Skeletal muscle tissue (tissue), 4 donors: ENCODE measurements around the gene MUC6. TPM values are rescaled to one million over a fixed set of nuclear protein-coding genes. Genes with fewer than 3 reads are reported as not detected.

Source experiments
- H3K27ac ChIP-seq: one replicate; pipeline ENCODE4 v1.7.0; 2013; ENCODE audit warnings: mild to moderate bottlenecking, low read depth, low read length, inconsistent platforms
- H3K27me3 ChIP-seq, 3 donors: one replicate each; pipeline ENCODE4 v1.7.0; 2013; ENCODE audit warnings: low read length in 3 of 3; ENCODE audit not compliant: control insufficient read depth in 3 of 3, insufficient read depth in 3 of 3
- H3K36me3 ChIP-seq, 3 donors: one replicate each; pipeline ENCODE4 v1.7.0; 2013; ENCODE audit warnings: low read length in 3 of 3; ENCODE audit not compliant: control insufficient read depth in 3 of 3, insufficient read depth in 3 of 3
- H3K4me1 ChIP-seq, 3 donors: one replicate each; pipeline ENCODE4 v1.7.0; 2013; ENCODE audit warnings: low read length in 3 of 3, mild to moderate bottlenecking in 3 of 3; ENCODE audit not compliant: control insufficient read depth in 3 of 3, insufficient read depth in 3 of 3
- H3K4me3 ChIP-seq, 3 donors: one replicate each; pipeline ENCODE4 v1.7.0; 2013; ENCODE audit warnings: low read length in 3 of 3
- H3K9ac ChIP-seq, 3 donors: one replicate each; pipeline ENCODE4 v1.7.0; 2013; ENCODE audit warnings: low read length in 3 of 3, mild to moderate bottlenecking in 3 of 3, moderate library complexity in 2 of 3, low read depth in 1 of 3
- H3K9me3 ChIP-seq, 3 donors: one replicate each; pipeline ENCODE4 v1.7.0; 2013; ENCODE audit warnings: low read length in 3 of 3; ENCODE audit not compliant: control insufficient read depth in 3 of 3
- total RNA-seq: library from RNA; depleted of rRNA; stranded (reverse); fragments of >200 nt; gene quantifications from one replicate; pipeline ENCODE4 v1.2.3, GENCODE V29; 2014
- donor health status: Osteomylitis.

MUC6 gene
- total RNA-seq, 1 donor from 2014 or later, result not detected

DNA sequence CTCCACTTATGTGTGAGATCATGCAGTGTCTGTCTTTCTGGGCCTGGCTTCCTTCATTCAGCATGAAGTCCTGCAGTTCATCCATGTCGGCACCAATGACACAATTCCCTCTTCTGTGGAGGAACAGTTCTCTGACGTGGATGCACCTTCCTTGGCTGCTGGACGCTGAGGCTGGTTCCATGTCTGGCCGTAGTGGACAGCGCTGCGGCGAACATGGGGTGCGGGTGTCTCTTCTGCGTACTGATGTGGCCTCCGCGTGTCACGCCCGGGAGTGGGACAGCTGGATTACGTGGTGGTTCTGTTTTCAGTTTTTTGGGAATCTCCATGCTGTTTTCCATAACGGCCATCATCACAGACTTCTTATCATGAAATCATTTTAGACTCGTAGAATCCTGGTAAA lies 21.3 kb upstream of the MUC6 start:
- no peaks in the 10 kb centered on the region for H3K36me3 ChIP-seq
- peaks cover 29 to 53% (median 43%) of the 10 kb centered on the region in 3 donors for H3K27me3 ChIP-seq
- H3K4me1 ChIP-seq, result no peaks in the 10 kb centered on the region
- H3K4me3 ChIP-seq, result no peak overlapping the region
- H3K9me3 ChIP-seq, result peaks cover 0 to 4% (median 0%) of the 10 kb centered on the region in 3 donors
- no peak overlapping the region for H3K9ac ChIP-seq
- H3K27ac ChIP-seq, result no peak overlapping the region

DNA sequence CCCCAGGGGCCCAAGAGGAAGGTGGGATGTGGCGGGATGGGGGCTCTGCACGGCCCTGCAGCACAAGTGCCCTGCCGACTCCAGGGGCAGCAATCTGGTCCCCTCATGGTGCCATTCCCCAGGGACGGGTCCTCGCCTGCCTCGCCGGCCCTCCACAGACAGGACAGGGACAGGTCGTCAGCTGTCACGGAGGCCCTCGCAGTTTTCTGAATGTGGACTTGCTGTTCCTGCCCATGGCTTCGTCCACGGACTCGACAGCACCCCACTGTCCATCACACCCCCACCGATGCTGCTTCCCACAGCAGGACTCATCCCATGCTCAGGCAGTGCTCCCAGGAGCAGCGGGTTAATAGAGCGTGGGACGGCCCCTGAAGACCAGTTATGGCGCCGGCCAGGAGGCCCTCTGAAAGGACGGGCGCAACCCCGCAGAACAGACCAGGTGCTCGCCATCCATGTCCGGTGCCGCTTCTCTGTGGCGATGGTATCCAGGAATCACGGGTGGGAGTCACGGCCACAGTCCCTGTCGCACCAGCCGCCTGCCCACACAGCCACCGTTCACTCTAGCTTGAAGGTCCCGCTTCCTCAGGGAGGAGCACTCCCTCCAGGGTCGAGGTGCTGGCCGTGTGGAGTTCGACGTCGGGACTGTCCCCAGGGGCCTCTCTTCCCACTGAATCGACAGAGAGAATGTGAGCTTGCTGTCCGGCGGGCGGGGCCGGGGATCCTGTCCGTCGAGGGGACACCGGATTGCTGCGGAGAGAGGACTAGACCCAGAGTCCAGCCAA lies 19.7 kb upstream of the MUC6 start:
- H3K4me3 ChIP-seq, result no peak overlapping the region
- no peak overlapping the region for H3K9ac ChIP-seq
- H3K36me3 ChIP-seq, result no peaks in the 10 kb centered on the region
- peaks cover 0 to 3% (median 0%) of the 10 kb centered on the region in 3 donors for H3K4me1 ChIP-seq
- peaks cover 33 to 58% (median 57%) of the 10 kb centered on the region in 3 donors for H3K27me3 ChIP-seq
- H3K27ac ChIP-seq, result no peak overlapping the region
- H3K9me3 ChIP-seq, result no peaks in the 10 kb centered on the region

DNA sequence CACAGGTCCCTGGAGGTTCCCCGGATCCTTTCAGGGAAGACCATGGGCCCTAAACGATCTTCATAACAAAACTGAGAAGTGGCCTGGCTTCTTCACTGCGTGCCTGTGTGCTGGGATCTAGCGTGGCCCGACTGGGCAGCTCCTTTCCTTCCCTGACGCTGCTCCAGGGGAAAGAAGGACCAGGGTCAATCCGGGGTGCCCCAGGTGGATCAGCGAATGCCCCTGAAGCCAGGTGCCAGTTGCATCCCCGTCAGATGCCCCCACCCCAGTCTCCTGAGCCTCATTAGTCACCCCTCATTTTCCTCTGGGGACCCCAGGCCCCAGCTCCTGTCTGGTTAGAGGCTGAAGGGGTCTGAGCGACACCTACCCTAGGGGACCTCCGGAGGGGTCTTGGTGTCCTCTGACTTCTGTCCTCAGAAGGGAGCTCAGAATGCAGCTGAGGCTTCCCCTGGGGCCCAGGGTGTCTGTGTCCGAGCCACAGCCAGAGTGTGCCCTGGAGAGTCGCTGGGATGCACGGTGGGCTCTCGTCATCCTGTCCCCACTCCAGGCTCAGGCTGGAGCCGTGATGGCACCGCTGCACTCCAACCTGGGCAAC lies 18.7 kb upstream of the MUC6 start:
- no peak overlapping the region for H3K9ac ChIP-seq
- H3K9me3 ChIP-seq, result no peaks in the 10 kb centered on the region
- no peak overlapping the region for H3K27ac ChIP-seq
- H3K36me3 ChIP-seq, result no peaks in the 10 kb centered on the region
- no peak overlapping the region for H3K4me3 ChIP-seq
- H3K4me1 ChIP-seq, result peaks cover 0 to 7% (median 0%) of the 10 kb centered on the region in 3 donors
- peaks cover 33 to 67% (median 60%) of the 10 kb centered on the region in 3 donors for H3K27me3 ChIP-seq

DNA sequence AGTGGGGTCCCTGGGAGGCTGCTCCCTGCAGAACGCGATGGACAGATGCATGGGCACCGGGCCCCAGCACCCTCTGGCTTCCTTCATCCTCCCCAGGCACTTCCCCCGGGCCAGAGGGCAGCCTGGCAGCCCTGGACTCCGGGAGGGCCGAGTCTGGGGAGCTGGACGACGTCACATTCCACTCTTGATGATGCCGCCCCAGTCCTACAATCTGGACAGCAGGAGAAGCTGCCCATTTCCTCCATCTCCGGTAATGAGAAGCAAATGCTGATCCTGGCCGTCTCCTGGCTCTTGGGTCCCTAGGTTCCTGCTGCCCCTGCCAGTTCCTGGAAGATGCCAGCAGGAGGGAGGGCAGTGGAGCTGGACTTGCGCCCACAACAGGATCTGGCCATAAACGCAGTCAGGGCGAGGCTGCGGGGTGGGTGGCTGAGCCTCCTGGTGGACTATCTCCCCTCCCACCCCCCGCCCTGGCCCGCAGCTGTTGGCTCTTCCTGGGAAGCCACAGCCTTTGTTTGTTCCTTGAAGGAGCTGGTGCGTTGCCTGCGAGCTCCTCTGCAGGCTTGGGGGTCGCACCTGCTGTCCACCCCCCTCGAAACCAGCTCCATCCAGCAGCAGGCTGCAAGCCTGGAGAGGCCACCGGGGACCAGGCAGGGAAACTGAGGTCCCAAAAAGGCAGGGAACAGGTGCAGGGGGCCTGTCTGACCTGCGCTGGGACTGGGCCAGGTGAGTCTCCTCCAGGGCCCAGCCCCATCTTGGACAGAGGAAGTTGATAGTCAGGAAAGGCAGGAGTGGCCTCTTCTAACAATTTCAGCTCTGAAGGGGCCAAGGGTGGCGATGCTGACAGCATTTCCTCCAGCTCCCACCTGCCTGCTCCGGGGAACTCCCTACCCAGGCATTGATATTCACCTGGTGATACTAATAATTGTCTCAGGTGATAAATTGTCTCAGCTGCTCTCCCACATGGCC lies 17.9 kb upstream of the MUC6 start:
- no peaks in the 10 kb centered on the region for H3K9me3 ChIP-seq
- no peak overlapping the region for H3K4me3 ChIP-seq
- H3K36me3 ChIP-seq, result no peaks in the 10 kb centered on the region
- peaks cover 32 to 67% (median 64%) of the 10 kb centered on the region in 3 donors for H3K27me3 ChIP-seq
- no peak overlapping the region for H3K27ac ChIP-seq
- H3K9ac ChIP-seq, result no peak overlapping the region
- peaks cover 0 to 7% (median 0%) of the 10 kb centered on the region in 3 donors for H3K4me1 ChIP-seq

DNA sequence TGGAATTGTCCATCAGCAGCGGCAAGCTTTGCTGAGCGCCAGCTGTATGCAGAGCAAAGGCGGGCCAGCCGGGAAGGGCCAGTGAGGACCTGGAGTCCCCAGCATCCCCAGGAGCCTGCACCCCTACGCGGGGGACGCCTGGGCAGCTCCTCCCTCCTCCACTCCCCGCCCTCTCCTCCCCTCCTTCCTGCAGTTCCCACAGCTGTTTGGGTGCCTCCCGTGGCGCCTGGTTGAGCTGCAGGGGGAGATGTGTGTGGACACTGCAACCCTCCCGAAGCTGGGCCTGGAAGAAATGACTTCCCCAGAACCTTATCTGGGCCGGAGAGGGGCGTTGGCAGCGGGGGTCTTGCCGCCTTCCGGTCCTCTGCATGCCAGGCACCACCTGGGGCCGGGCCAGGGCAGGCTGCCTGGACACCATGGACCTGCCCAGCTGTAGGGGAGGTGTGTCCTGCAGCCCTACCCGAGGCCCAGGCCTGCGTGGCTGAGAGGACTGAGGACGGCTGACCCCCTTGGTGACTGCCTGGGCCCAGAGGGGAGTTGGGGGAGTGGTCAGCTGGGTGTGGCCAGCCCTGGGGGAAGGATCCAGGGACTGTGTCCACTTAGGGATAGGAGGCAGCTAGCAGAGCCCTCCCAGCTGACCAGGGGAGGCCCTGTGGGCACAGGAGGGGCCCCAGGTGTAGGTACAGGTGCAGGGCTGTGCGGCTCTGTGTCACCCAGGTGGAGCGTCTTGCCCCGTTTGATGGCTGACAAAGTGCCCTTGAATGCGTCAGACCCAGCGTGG lies 16.8 kb upstream of the MUC6 start:
- peaks cover 35 to 73% (median 66%) of the 10 kb centered on the region in 3 donors for H3K27me3 ChIP-seq
- no peaks in the 10 kb centered on the region for H3K9me3 ChIP-seq
- H3K4me3 ChIP-seq, result no peak overlapping the region
- H3K36me3 ChIP-seq, result no peaks in the 10 kb centered on the region
- no peak overlapping the region for H3K9ac ChIP-seq
- H3K4me1 ChIP-seq, result peaks cover 0 to 7% (median 0%) of the 10 kb centered on the region in 3 donors
- H3K27ac ChIP-seq, result no peak overlapping the region

DNA sequence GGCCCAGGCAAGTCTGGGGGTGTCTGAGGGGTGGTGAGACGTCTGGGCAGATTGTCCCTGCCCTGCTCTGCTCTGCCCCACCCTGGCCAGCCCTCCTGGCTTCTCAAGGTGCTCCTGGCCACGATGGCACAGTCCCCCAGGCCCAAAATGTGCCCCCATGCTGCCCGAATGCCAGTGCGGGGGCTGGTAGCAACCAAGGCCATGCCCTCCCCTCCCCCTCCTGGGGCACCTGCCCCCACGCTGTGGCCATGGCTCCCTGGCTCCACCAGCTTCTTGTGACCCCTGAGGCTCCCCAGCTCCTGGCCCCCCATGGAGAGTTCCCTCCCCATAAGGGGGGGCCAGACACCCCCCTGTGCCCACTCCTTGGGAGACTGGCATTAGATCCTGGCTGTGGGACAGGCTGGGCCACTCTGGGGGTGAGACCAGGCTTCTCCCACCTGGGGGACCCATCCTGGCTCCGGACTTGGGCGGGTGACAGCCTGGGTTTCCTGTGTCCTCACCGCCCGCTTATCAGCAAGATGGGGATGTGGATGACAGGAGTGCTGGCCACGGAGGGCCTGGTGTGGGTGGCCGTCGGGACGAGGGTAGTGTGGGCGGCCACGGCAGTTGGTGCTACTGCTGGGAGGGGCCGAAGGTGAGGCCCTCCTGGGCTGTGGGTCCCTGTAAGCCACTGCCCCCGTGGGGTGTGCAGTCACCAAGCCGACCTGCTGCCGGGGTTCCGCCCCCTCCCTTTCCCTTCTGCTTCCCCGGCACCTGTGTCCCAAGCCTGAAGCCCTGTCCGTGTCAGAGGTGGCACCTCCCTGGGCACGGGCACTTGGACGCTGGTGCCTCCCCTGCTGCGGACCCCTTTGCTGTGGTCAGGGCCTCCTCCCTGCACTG lies 15.9 kb upstream of the MUC6 start:
- no peaks in the 10 kb centered on the region for H3K9me3 ChIP-seq
- H3K4me1 ChIP-seq, result peaks cover 0 to 7% (median 0%) of the 10 kb centered on the region in 3 donors
- H3K27me3 ChIP-seq, result peaks cover 41 to 79% (median 65%) of the 10 kb centered on the region in 3 donors
- no peak overlapping the region for H3K9ac ChIP-seq
- H3K27ac ChIP-seq, result no peak overlapping the region
- no peak overlapping the region for H3K4me3 ChIP-seq
- no peaks in the 10 kb centered on the region for H3K36me3 ChIP-seq

DNA sequence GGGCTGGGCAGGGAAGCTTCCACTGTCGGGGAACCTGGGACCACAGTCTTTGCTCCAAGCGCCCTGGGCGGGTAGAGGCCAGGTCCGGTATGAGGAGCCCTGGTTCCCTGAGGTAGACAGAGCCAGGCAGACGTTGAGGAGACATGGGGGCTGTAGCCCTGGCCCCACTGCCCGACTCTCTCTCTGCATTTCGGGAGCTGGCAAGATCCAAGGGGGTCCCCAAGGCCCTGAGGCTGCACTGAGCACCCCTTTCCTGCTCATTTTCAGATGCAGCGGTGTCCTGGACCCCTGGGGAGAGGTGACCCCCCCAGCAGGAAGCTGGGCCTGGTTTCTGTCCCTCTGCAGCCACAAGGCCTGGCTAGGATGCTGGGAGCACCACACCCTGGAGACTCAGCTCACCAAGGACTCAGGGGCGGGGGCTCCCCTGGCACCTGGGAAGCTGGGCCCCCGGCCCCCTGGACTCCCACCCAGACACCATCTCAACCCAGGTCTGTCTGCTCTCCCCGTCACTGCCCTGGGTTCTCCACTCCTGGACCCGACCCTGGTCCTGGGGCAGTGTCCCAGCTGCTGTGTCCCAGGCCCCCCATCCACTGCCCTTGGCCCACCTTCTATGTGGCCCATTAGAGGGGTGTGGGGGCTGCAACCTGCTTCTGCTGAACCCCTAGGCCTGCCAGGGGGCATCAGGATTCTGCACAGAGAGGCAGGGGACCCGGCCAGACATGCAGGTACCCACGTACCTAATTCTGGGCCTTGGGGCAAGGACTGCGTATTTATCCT lies 15.0 kb upstream of the MUC6 start:
- Histone ChIP-seq H3K4me3 (no peak overlapping the region), H3K9me3 (no peaks in the 10 kb centered on the region), H3K27me3 (peaks cover 41 to 85% (median 67%) of the 10 kb centered on the region in 3 donors), H3K36me3 (no peaks in the 10 kb centered on the region), H3K27ac (no peak overlapping the region), H3K4me1 (peaks cover 0 to 7% (median 0%) of the 10 kb centered on the region in 3 donors), H3K9ac (no peak overlapping the region)

DNA sequence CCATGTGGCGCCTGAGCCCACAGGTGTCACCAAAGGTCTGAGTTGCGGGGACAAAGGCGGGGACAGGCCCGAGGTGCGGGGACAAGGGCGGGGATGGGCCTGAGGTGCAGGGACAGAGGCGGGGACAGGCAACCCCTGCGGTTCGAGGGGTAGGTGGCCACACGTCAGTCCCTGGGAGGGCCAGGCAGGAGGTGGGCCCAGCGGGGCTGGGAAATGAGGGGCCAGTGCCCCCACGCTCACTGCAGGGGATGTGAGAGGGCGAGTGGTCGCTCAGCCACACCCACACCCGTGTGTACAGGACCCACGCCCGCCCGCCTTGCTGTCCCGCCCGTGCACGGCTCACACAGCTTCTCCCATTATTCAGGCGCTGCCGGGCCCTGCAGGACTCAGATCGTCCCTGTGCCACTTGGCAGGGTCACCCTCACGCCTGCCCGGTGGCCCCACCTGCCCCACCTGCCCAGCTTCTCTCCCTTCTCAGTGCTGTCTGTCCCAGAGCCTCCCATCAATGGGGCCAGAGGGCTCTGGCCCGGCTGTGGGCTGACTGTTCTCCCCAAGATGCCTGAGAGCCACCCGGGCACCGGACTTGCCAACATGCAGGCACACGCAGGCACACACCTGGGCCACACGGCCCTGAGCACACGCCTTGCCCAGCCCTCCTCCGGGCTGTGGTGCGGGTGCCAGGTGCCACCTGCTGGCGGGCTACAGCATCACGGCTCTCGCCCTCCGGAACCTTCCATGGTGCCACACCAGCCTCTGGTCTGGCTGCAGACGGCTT lies 14.2 kb upstream of the MUC6 start:
- no peak overlapping the region for H3K9ac ChIP-seq
- H3K27me3 ChIP-seq, result peaks cover 33 to 79% (median 60%) of the 10 kb centered on the region in 3 donors
- no peak overlapping the region for H3K4me3 ChIP-seq

More for the DNA sequence above, 14.2 kb upstream of the MUC6 start:
- H3K4me1 ChIP-seq, result peaks cover 0 to 7% (median 0%) of the 10 kb centered on the region in 3 donors
- H3K27ac ChIP-seq, result no peak overlapping the region
- H3K36me3 ChIP-seq, result no peaks in the 10 kb centered on the region
- H3K9me3 ChIP-seq, result no peaks in the 10 kb centered on the region
